Liver (tissue), 9 donors: ENCODE measurements around the gene PDXDC1. TPM values are rescaled to one million over a fixed set of nuclear protein-coding genes. Genes with fewer than 3 reads are reported as not detected.
"Not testable (repeated sequence)": the region's sequence is repeated elsewhere in the genome, so short reads cannot be mapped to it uniquely, and the experiment has no call there.

ENCODE experiments used
- DNase-seq: peaks from one replicate; pipeline ENCODE4 v3.0.0-alpha.2; 2017; ENCODE audit warnings: low spot score
- H3K27ac ChIP-seq, 2 donors: one replicate each; pipeline ENCODE4 v1.7.0; 2013; ENCODE audit warnings: inconsistent platforms in 2 of 2, low read length in 2 of 2, control low read depth in 1 of 2, low read depth in 1 of 2, mild to moderate bottlenecking in 1 of 2
- H3K27me3 ChIP-seq, 4 donors: one replicate each; pipeline versions ENCODE4 v1.6.1 to v1.7.0; 2013; ENCODE audit warnings: low read length in 3 of 4, inconsistent platforms in 1 of 4, mild to moderate bottlenecking in 1 of 4, moderate library complexity in 1 of 4; ENCODE audit not compliant: control insufficient read depth in 4 of 4, insufficient read depth in 4 of 4
- H3K36me3 ChIP-seq, 4 donors: one replicate each; pipeline versions ENCODE4 v1.6.1 to v1.7.0; 2013; ENCODE audit warnings: low read length in 3 of 4, mild to moderate bottlenecking in 3 of 4, low read depth in 1 of 4, moderate library complexity in 1 of 4; ENCODE audit not compliant: control insufficient read depth in 4 of 4, insufficient read depth in 3 of 4
- H3K4me1 ChIP-seq, 4 donors: one replicate each; pipeline versions ENCODE4 v1.6.1 to v1.7.0; 2013; ENCODE audit warnings: low read length in 3 of 4, mild to moderate bottlenecking in 3 of 4, moderate library complexity in 1 of 4; ENCODE audit not compliant: control insufficient read depth in 4 of 4, insufficient read depth in 4 of 4
- H3K4me3 ChIP-seq, 3 donors: one replicate each; pipeline versions ENCODE4 v1.6.1 to v1.7.0; 2013; ENCODE audit warnings: low read length in 3 of 3, control low read depth in 1 of 3, low read depth in 1 of 3, mild to moderate bottlenecking in 1 of 3
- H3K9ac ChIP-seq, 2 donors: one replicate each; pipeline ENCODE4 v1.7.0; 2013; ENCODE audit warnings: low read length in 2 of 2, mild to moderate bottlenecking in 2 of 2, moderate library complexity in 2 of 2, control low read depth in 1 of 2, low read depth in 1 of 2
- H3K9me3 ChIP-seq, 4 donors: one replicate each; pipeline versions ENCODE4 v1.6.1 to v1.7.0; 2013; ENCODE audit warnings: low read length in 3 of 4; ENCODE audit not compliant: control insufficient read depth in 4 of 4
- EGR1 ChIP-seq, 2 donors: IDR thresholded peaks; 2 replicates each; pipeline ENCODE4 v1.6.1; 2016 to 2018; ENCODE audit warnings: antibody characterized with exemption in 2 of 2, low read depth in 2 of 2
- GABPA ChIP-seq, 2 donors: IDR thresholded peaks in 1 of 2; conservative IDR thresholded peaks in 1 of 2; 2 replicates each; pipeline ENCODE4 v1.6.1; 2016; ENCODE audit warnings: antibody characterized with exemption in 2 of 2, mild to moderate bottlenecking in 1 of 2, moderate library complexity in 1 of 2
- JUND ChIP-seq, 2 donors: IDR thresholded peaks; 2 replicates each; pipeline ENCODE4 v1.6.1; 2016; ENCODE audit warnings: antibody characterized with exemption in 2 of 2
- NR2F2 ChIP-seq: IDR thresholded peaks from 2 replicates; pipeline ENCODE4 v1.6.1; 2016; ENCODE audit warnings: antibody characterized with exemption
- RAD21 ChIP-seq, 2 donors: IDR thresholded peaks; 2 replicates each; pipeline ENCODE4 v1.6.1; 2016; ENCODE audit warnings: antibody characterized with exemption in 2 of 2, mild to moderate bottlenecking in 2 of 2
- RXRA ChIP-seq, 2 donors: IDR thresholded peaks; 2 replicates each; pipeline ENCODE4 v1.6.1; 2017 to 2018; ENCODE audit warnings: antibody characterized with exemption in 2 of 2, mild to moderate bottlenecking in 1 of 2
- SP1 ChIP-seq: IDR thresholded peaks from 2 replicates; pipeline ENCODE4 v1.6.1; 2018; ENCODE audit warnings: antibody characterized with exemption, mild to moderate bottlenecking
- TAF1 ChIP-seq: conservative IDR thresholded peaks from 2 replicates; pipeline ENCODE4 v1.6.1; 2016; ENCODE audit warnings: antibody characterized with exemption, mild to moderate bottlenecking
- YY1 ChIP-seq: IDR thresholded peaks from 2 replicates; pipeline ENCODE4 v1.6.1; 2016; ENCODE audit warnings: antibody characterized with exemption, mild to moderate bottlenecking
- WGBS: extraction: QIAGEN DNeasy Blood & Tissue Kit; methylation state at CpG from one replicate; pipeline ENCODE4 v1.1.7; 2013; 5-methylcytosine and 5-hydroxymethylcytosine counted together
- polyA plus RNA-seq, 2 donors: library from polyadenylated mRNA; stranded (reverse) in 1 of 2; unstranded in 1 of 2; fragments of 200-250 nt in 1 of 2; fragments of >200 nt in 1 of 2; fragmentation: Nextera tagmentation in 1 of 2; extraction: Ambion mirVana in 1 of 2; gene quantifications; one replicate each; pipeline versions ENCODE4 v1.2.1 to v1.2.3, GENCODE V29; 2013 to 2015
- total RNA-seq, 2 donors: library from RNA; depleted of rRNA; stranded (reverse); fragments of >200 nt; gene quantifications; one replicate each; pipeline ENCODE4 v1.2.3, GENCODE V29; 2014
- TF ChIP-seq, protein P1 (sequence below): IDR thresholded peaks from 2 replicates; pipeline ENCODE4 v1.6.1; 2016; ENCODE audit warnings: antibody characterized with exemption
- TF ChIP-seq, protein P2 (sequence below): IDR thresholded peaks from 2 replicates; pipeline ENCODE4 v1.6.1; 2016; ENCODE audit warnings: antibody characterized with exemption, mild to moderate bottlenecking
- donor health status: healthy.
- donor health status: healthy.
- donor health status: healthy.
- donor health status: healthy.
- donor health status: healthy.

PDXDC1 gene
- total and polyA plus RNA-seq, 4 donors, result 44.7 to 165 (median 58.0) TPM

GRCh38 chr16:15082788-15083187, 108.0 kb downstream of the PDXDC1 start:
- DNase-seq, H3K9me3 ChIP-seq, H3K27ac ChIP-seq, H3K9ac ChIP-seq, H3K4me1 ChIP-seq, H3K4me3 ChIP-seq, H3K27me3 ChIP-seq: not testable (repeated sequence)
- WGBS, result 86% methylated on average over 3 of the region's 3 CpGs
- H3K36me3 ChIP-seq, result peaks cover 4 to 21% (median 16%) of the 10 kb centered on the region in 4 donors

- H3K4me3 ChIP-seq, H3K27ac ChIP-seq, DNase-seq, H3K36me3 ChIP-seq, H3K9me3 ChIP-seq, H3K27me3 ChIP-seq, H3K9ac ChIP-seq: not testable (repeated sequence)
- WGBS, result 52% methylated on average over 1 of the region's 1 CpG
- TF ChIP-seq RAD21 (IDR thresholded peaks at IDR 0.05), result peak; percentile 11 to 19
- H3K4me1 ChIP-seq, result peaks cover under 1 to 13% (median 3%) of the 10 kb centered on the region in 4 donors
These were observed 115.9 kb downstream of the PDXDC1 start for GRCh38 chr16:15090663-15091269.

DNA sequence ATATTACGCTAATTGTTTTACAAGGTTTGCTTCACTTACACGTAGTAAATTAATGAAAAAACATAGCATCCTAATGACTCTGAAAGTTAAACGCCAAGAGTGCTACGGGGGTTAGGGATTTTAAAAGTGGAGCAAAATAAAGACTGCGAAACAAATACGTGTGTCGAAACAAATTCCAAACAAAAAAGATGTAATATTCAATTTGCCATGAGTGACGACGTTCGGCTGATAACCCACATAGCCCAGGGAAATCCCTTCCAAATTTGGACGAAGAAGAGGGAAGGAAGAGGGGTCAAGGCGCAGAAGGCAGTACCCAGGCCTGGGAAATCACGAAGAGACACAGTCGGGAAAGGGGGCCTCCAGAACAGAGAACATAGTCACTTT, 118.7 kb downstream of the PDXDC1 start:
- Histone ChIP-seq H3K4me1 (peaks cover 4 to 15% (median 5%) of the 10 kb centered on the region in 4 donors), H3K9ac (peak overlapping the region; percentile 10 to 64), H3K4me3 (peak overlapping the region; percentile 47 to 78 (median 57)), H3K27ac (peak overlapping the region; percentile 49 to 60)
- WGBS, result 7% methylated on average over 12 of the region's 14 CpGs
- not testable (repeated sequence) for DNase-seq, H3K27me3 ChIP-seq, H3K9me3 ChIP-seq, H3K36me3 ChIP-seq

DNA sequence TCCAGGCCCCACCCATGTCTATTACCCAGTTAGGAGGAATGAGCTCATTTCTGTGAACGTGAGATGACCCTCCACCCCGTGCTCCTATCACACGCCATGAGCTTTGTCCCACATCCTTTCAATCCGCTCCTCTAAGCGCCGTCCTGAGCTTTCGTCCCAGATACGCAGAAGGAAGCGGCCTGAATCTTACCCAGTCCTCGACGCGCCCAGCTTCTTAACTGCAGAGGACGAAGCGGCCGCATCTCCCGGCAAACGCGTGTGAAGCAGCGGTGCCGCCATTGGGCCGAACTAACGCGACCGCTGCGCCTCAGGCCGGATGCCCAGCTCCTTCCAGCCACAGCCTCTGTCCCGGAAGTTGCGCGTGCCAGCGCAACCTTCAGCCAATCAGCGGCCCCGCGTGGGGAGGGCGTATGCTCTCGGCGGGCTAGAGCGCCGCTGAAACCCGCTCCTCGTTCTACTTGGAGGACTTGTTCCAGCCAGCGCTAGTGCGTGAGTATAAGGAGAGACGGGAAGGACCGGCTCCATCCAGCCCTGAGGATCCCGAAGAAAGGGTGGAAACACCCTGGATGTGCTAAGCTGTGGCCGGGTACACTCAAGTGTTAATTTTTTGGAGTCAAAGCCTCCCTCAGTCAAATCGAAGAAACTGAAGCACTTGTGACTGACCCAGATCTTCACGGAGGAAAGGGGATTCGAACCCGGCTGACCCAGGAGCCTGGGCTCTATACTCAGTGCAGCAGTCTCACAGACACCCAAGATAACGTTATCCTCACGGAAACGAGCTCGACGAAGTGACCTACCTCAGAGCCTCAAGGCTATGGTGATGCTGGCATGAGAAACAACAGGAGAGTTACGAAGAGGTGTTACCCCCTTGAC, 119.4 kb downstream of the PDXDC1 start, which contains the start of gene RRN3:
Gene RRN3, minus strand, starts transcription at position 318 of the 873 bp plus-strand sequence. Its CDS starts 39 bp downstream, at position 279.
- WGBS, result 4% methylated on average over 56 of the region's 56 CpGs
- Histone ChIP-seq H3K4me1 (peaks cover 4 to 15% (median 5%) of the 10 kb centered on the region in 4 donors), H3K4me3 (peak within 1 kb of the TSS; percentile 47 to 78 (median 57)), H3K27ac (peak within 1 kb of the TSS; percentile 49 to 60), H3K9ac (peak within 1 kb of the TSS; percentile 64 to 70)
- peak; percentile 89 for DNase-seq
- H3K9me3 ChIP-seq, H3K27me3 ChIP-seq, H3K36me3 ChIP-seq: not testable (repeated sequence)
- TF ChIP-seq, protein P1, sequence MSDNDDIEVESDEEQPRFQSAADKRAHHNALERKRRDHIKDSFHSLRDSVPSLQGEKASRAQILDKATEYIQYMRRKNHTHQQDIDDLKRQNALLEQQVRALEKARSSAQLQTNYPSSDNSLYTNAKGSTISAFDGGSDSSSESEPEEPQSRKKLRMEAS, result peak; percentile 32
- TF ChIP-seq TAF1 (peak; percentile 89), NR2F2 (peak; percentile 58), EGR1 (IDR thresholded peaks at IDR 0.05; ENCODE audit: low read depth in 2 of 2) (peak in 1 of 2 donors; percentile 35), GABPA (IDR thresholded peaks at IDR 0.05 in 1 of 2, conservative IDR thresholded peaks at IDR 0.05 in 1 of 2) (peak; percentile 55 to 89), RAD21 (IDR thresholded peaks at IDR 0.05) (peak in 1 of 2 donors; percentile 21), JUND (IDR thresholded peaks at IDR 0.05) (peak; percentile 26 to 30), YY1 (peak; percentile 92), RXRA (IDR thresholded peaks at IDR 0.05) (peak; percentile 83 to 85), SP1 (peak; percentile 88)
- TF ChIP-seq, protein P2, sequence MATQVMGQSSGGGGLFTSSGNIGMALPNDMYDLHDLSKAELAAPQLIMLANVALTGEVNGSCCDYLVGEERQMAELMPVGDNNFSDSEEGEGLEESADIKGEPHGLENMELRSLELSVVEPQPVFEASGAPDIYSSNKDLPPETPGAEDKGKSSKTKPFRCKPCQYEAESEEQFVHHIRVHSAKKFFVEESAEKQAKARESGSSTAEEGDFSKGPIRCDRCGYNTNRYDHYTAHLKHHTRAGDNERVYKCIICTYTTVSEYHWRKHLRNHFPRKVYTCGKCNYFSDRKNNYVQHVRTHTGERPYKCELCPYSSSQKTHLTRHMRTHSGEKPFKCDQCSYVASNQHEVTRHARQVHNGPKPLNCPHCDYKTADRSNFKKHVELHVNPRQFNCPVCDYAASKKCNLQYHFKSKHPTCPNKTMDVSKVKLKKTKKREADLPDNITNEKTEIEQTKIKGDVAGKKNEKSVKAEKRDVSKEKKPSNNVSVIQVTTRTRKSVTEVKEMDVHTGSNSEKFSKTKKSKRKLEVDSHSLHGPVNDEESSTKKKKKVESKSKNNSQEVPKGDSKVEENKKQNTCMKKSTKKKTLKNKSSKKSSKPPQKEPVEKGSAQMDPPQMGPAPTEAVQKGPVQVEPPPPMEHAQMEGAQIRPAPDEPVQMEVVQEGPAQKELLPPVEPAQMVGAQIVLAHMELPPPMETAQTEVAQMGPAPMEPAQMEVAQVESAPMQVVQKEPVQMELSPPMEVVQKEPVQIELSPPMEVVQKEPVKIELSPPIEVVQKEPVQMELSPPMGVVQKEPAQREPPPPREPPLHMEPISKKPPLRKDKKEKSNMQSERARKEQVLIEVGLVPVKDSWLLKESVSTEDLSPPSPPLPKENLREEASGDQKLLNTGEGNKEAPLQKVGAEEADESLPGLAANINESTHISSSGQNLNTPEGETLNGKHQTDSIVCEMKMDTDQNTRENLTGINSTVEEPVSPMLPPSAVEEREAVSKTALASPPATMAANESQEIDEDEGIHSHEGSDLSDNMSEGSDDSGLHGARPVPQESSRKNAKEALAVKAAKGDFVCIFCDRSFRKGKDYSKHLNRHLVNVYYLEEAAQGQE, result peak; percentile 80

GRCh38 chr16:15096583-15096972, 121.8 kb downstream of the PDXDC1 start:
- H3K27ac ChIP-seq, result peak overlapping the region in 1 of 2 donors; percentile 35
- H3K9ac ChIP-seq, H3K4me3 ChIP-seq, H3K36me3 ChIP-seq, H3K9me3 ChIP-seq, H3K27me3 ChIP-seq, DNase-seq: not testable (repeated sequence)
- 52% methylated on average over 9 of the region's 9 CpGs for WGBS
- peaks cover 4 to 15% (median 5%) of the 10 kb centered on the region in 4 donors for H3K4me1 ChIP-seq
